CD4-positive, alpha-beta T cell (primary cell): Measurements from ENCODE around the gene TRERF1. TPM values are rescaled to one million over a fixed set of nuclear protein-coding genes. Genes with fewer than 3 reads are reported as not detected.

ENCODE experiments used
- ATAC-seq: fragments of 200-7000 bp; cut with Tn5 transposase; one replicate; pipeline ENCODE4 v1.10.0; 2022; ENCODE audit warnings: mild to moderate bottlenecking; ENCODE audit not compliant: poor library complexity
- CTCF ChIA-PET: fragments of 350-600 bp; sonication (Branson Sonifier 250); formaldehyde crosslinking; loops from one replicate; lab custom pipeline; 2021; ENCODE audit warnings: antibody characterized with exemption, inconsistent platforms; lab: Charles Lee
- POLR2A ChIA-PET: fragments of 350-600 bp; sonication (Branson Sonifier 250); formaldehyde crosslinking; loops from one replicate; lab custom pipeline; 2021; ENCODE audit warnings: antibody characterized with exemption, inconsistent platforms; lab: Charles Lee
- DNase-seq, 14 experiments: peaks; one replicate each; pipeline ENCODE4 v3.0.0-alpha.2; 2013 to 2020; ENCODE audit warnings: mixed read lengths in 2 of 14
- H3K27ac ChIP-seq, 2 donors: one replicate each; pipeline versions ENCODE4 v1.5.1 to v1.7.0; 2013; ENCODE audit warnings: low read length in 2 of 2, low read depth in 1 of 2, mild to moderate bottlenecking in 1 of 2
- H3K27me3 ChIP-seq, 2 experiments: 1 replicate in 1 of 2; 2 replicates in 1 of 2; pipeline versions ENCODE4 v1.6.1 to v1.7.0; 2013; ENCODE audit warnings: low read length in 2 of 2, control low read depth in 1 of 2, mild to moderate bottlenecking in 1 of 2, moderate library complexity in 1 of 2; ENCODE audit not compliant: insufficient read depth in 2 of 2, control insufficient read depth in 1 of 2
- H3K36me3 ChIP-seq: one replicate; pipeline ENCODE4 v1.6.1; 2013; ENCODE audit warnings: low read length, control low read depth; ENCODE audit not compliant: insufficient read depth
- H3K4me1 ChIP-seq: one replicate; pipeline ENCODE4 v1.6.1; 2013; ENCODE audit warnings: low read length, control low read depth; ENCODE audit not compliant: insufficient read depth
- H3K4me3 ChIP-seq: one replicate; pipeline ENCODE4 v1.5.1; 2013; ENCODE audit warnings: mild to moderate bottlenecking, low read length, moderate library complexity
- H3K9me3 ChIP-seq, 2 experiments: 1 replicate in 1 of 2; 2 replicates in 1 of 2; pipeline versions ENCODE4 v1.6.1 to v1.7.0; 2013; ENCODE audit warnings: low read length in 2 of 2, mild to moderate bottlenecking in 2 of 2, control low read depth in 1 of 2, moderate library complexity in 1 of 2; ENCODE audit not compliant: control insufficient read depth in 1 of 2, insufficient read depth in 1 of 2
- H3K27ac Mint-ChIP-seq: one replicate; pipeline ENCODE4 v1.8.0; 2020; ENCODE audit warnings: mixed read lengths
- H3K27me3 Mint-ChIP-seq: one replicate; pipeline ENCODE4 v1.8.0; 2021; ENCODE audit warnings: mixed read lengths
- H3K36me3 Mint-ChIP-seq: one replicate; pipeline ENCODE4 v1.8.0; 2021; ENCODE audit warnings: low read depth, mixed read lengths
- H3K4me1 Mint-ChIP-seq: one replicate; pipeline ENCODE4 v1.8.0; 2021; ENCODE audit warnings: low read depth, mixed read lengths
- H3K4me3 Mint-ChIP-seq: one replicate; pipeline ENCODE4 v1.8.0; 2020; ENCODE audit warnings: mild to moderate bottlenecking, mixed read lengths
- H3K9me3 Mint-ChIP-seq: one replicate; pipeline ENCODE4 v1.8.0; 2020; ENCODE audit warnings: mixed read lengths
- intact Hi-C, 2 experiments: fragments of 100-400 bp; cut with DNase I in 1 of 2; cut with micrococcal nuclease in 1 of 2; formaldehyde crosslinking; loops; one replicate each; pipeline versions ENCODE4 v1.15.1 to v1.9.0; 2023 to 2025; cut with DNase I, micrococcal nuclease
- total RNA-seq, 174 experiments: library from RNA in 2 of 174; stranded (reverse) in 2 of 174; gene quantifications; one replicate each; pipeline ENCODE4 v1.2.3 and lab custom pipeline; 2021 to 2026
- TF ChIP-seq, protein P1 (sequence below): fragments of 200-600 bp; IDR thresholded peaks from one replicate; pipeline ENCODE4 v1.8.0; 2022; ENCODE audit warnings: antibody characterized with exemption, mild to moderate bottlenecking

The TRERF1 gene
- total RNA-seq, 2 experiments from 2014 or later: 31.0 to 31.7 TPM

DNA sequence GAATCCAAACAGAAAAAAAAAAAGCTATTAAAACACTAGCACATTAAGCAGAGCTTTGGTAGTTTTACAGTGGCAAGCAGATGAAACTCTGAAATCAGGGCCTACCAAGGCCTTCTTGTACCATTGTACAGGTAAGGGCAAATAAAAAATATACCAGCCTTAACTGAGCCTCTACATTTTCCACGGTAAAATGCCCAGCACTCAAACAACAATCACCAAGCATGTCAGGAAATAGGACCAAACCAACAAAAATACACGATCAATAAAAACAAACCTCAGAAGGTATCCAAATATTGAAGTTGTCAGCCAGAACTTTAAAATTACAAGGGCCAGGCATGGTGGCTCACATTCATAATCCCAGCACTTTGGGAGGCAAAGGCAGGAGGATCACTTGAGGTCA lies 18.3 kb downstream of the TRERF1 start:
- intact Hi-C loops: no loop called here
- no peaks in the 10 kb centered on the region for H3K27me3 ChIP-seq
- TF ChIP-seq, protein P1, sequence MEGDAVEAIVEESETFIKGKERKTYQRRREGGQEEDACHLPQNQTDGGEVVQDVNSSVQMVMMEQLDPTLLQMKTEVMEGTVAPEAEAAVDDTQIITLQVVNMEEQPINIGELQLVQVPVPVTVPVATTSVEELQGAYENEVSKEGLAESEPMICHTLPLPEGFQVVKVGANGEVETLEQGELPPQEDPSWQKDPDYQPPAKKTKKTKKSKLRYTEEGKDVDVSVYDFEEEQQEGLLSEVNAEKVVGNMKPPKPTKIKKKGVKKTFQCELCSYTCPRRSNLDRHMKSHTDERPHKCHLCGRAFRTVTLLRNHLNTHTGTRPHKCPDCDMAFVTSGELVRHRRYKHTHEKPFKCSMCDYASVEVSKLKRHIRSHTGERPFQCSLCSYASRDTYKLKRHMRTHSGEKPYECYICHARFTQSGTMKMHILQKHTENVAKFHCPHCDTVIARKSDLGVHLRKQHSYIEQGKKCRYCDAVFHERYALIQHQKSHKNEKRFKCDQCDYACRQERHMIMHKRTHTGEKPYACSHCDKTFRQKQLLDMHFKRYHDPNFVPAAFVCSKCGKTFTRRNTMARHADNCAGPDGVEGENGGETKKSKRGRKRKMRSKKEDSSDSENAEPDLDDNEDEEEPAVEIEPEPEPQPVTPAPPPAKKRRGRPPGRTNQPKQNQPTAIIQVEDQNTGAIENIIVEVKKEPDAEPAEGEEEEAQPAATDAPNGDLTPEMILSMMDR: no peak
- Mint-ChIP-seq H3K27me3 (no peaks in the 10 kb centered on the region), H3K9me3 (peaks cover 6% of the 10 kb centered on the region), H3K27ac (no peak overlapping the region), H3K4me1 (peaks cover 50% of the 10 kb centered on the region), H3K36me3 (peaks cover 63% of the 10 kb centered on the region), H3K4me3 (no peak overlapping the region)
- no peak for DNase-seq
- H3K36me3 ChIP-seq: peaks cover 14% of the 10 kb centered on the region
- no peak for ATAC-seq
- H3K27ac ChIP-seq: no peak overlapping the region
- no peak overlapping the region for H3K4me3 ChIP-seq
- ChIA-PET CTCF (interaction anchor here (1.2 kb wide), 1 partner anchor 42 kb away, joined by 3 read pairs; no protein-coding TSS in a partner anchor), POLR2A (interaction anchor here (0.6 to 2.3 kb wide), 5 partner anchors 8 to 446 kb away, joined by 3 to 9 read pairs (median 4); partner anchors contain the start of gene RPL7L1)
- H3K4me1 ChIP-seq: peaks cover 23% of the 10 kb centered on the region
- peaks cover 17 to 20% of the 10 kb centered on the region in 2 experiments for H3K9me3 ChIP-seq

GRCh38 chr6:42431877-42432276 lies 19.8 kb downstream of the TRERF1 start:
- peaks cover 36% of the 10 kb centered on the region for H3K4me1 ChIP-seq

GRCh38 chr6:42431356-42431755 lies 20.4 kb downstream of the TRERF1 start:
- no peak overlapping the region for H3K4me3 ChIP-seq
- Mint-ChIP-seq H3K36me3 (peaks cover 56% of the 10 kb centered on the region), H3K9me3 (peaks cover 6% of the 10 kb centered on the region), H3K4me3 (no peak overlapping the region), H3K27ac (no peak overlapping the region), H3K27me3 (no peaks in the 10 kb centered on the region), H3K4me1 (peaks cover 51% of the 10 kb centered on the region)
- H3K36me3 ChIP-seq: peaks cover 13% of the 10 kb centered on the region
- no peaks in the 10 kb centered on the region for H3K27me3 ChIP-seq
- intact Hi-C loops: no loop called here
- TF ChIP-seq, protein P1: no peak
- POLR2A ChIA-PET: interaction anchor here (1.7 kb wide), 1 partner anchor 41 kb away, joined by 5 read pairs; no protein-coding TSS in a partner anchor
- DNase-seq (no peak), ATAC-seq (no peak)
- H3K27ac ChIP-seq: no peak overlapping the region
- peaks cover 17 to 20% of the 10 kb centered on the region in 2 experiments for H3K9me3 ChIP-seq
- H3K4me1 ChIP-seq: peaks cover 36% of the 10 kb centered on the region
- CTCF ChIA-PET: interaction anchor here (0.8 to 1.9 kb wide), 3 partner anchors 9 to 22 kb away, joined by 3 to 5 read pairs (median 4); no protein-coding TSS in a partner anchor

More at GRCh38 chr6:42431877-42432276, 19.8 kb downstream of the TRERF1 start:
- H3K9me3 ChIP-seq: peaks cover 17 to 20% of the 10 kb centered on the region in 2 experiments
- H3K36me3 Mint-ChIP-seq: peaks cover 58% of the 10 kb centered on the region
- no peak overlapping the region for H3K27ac Mint-ChIP-seq
- H3K27me3 ChIP-seq: no peaks in the 10 kb centered on the region
- no peaks in the 10 kb centered on the region for H3K27me3 Mint-ChIP-seq
- TF ChIP-seq, protein P1: no peak
- no peak overlapping the region for H3K4me3 Mint-ChIP-seq
- CTCF ChIA-PET: interaction anchor here (0.8 to 1.9 kb wide), 4 partner anchors 10 to 21 kb away, joined by 3 to 5 read pairs (median 4); no protein-coding TSS in a partner anchor
- no peak overlapping the region for H3K27ac ChIP-seq
- no peak for DNase-seq
- no peak overlapping the region for H3K4me3 ChIP-seq
- intact Hi-C loops: no loop called here
- H3K9me3 Mint-ChIP-seq: peaks cover 6% of the 10 kb centered on the region
- POLR2A ChIA-PET: interaction anchor here (0.6 to 2.3 kb wide), 3 partner anchors 10 to 659 kb away, joined by 3 to 9 read pairs (median 5); no protein-coding TSS in a partner anchor
- peaks cover 13% of the 10 kb centered on the region for H3K36me3 ChIP-seq
- ATAC-seq: no peak
- H3K4me1 Mint-ChIP-seq: peaks cover 51% of the 10 kb centered on the region
